Measurements from ENCODE around the gene RITA1. TPM values are rescaled to one million over a fixed set of nuclear protein-coding genes. Genes with fewer than 3 reads are reported as not detected.

Gene RITA1
- total and polyA plus RNA-seq, 4 donors: 10.6 to 18.1 (median 14.9) TPM

DNA sequence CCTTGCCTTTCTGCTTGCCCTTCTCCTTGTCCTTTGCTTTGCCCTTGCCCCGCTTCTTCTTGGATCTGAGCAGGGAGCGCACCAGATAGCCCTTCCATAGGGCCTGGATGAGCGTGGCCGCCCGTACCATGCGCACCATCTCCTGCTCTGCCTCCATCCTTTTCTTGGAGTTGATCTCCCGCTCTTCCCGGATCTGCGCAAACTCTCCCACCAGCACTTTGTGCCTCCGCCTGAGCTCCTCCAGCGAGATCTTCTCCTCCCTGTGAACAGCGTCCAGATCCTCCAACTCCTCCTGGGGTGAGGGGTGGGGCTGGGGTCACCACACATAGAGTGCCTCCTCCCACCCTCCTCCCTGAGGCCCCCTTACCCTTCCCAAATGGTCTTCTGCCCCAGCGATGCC is 10.1 kb downstream of the RITA1 start:
- TF ChIP-seq, protein P1, sequence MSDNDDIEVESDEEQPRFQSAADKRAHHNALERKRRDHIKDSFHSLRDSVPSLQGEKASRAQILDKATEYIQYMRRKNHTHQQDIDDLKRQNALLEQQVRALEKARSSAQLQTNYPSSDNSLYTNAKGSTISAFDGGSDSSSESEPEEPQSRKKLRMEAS (IDR thresholded peaks at IDR 0.05): no peak
- TF ChIP-seq NR2F2 (IDR thresholded peaks at IDR 0.05) (no peak), EGR1 (IDR thresholded peaks at IDR 0.05; ENCODE audit: low read depth in 2 of 2) (no peak), TAF1 (conservative IDR thresholded peaks at IDR 0.05) (no peak), RXRA (IDR thresholded peaks at IDR 0.05) (no peak), GABPA (IDR thresholded peaks at IDR 0.05 in 1 of 2, conservative IDR thresholded peaks at IDR 0.05 in 1 of 2) (no peak), YY1 (IDR thresholded peaks at IDR 0.05) (no peak), HNF4A (conservative IDR thresholded peaks at IDR 0.05) (no peak), JUND (IDR thresholded peaks at IDR 0.05) (no peak), FOXA2 (IDR thresholded peaks at IDR 0.05) (no peak), RAD21 (IDR thresholded peaks at IDR 0.05) (no peak), SP1 (IDR thresholded peaks at IDR 0.05) (no peak)
- TF ChIP-seq, protein P2, sequence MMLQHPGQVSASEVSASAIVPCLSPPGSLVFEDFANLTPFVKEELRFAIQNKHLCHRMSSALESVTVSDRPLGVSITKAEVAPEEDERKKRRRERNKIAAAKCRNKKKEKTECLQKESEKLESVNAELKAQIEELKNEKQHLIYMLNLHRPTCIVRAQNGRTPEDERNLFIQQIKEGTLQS (IDR thresholded peaks at IDR 0.05): no peak
- TF ChIP-seq, protein P3, sequence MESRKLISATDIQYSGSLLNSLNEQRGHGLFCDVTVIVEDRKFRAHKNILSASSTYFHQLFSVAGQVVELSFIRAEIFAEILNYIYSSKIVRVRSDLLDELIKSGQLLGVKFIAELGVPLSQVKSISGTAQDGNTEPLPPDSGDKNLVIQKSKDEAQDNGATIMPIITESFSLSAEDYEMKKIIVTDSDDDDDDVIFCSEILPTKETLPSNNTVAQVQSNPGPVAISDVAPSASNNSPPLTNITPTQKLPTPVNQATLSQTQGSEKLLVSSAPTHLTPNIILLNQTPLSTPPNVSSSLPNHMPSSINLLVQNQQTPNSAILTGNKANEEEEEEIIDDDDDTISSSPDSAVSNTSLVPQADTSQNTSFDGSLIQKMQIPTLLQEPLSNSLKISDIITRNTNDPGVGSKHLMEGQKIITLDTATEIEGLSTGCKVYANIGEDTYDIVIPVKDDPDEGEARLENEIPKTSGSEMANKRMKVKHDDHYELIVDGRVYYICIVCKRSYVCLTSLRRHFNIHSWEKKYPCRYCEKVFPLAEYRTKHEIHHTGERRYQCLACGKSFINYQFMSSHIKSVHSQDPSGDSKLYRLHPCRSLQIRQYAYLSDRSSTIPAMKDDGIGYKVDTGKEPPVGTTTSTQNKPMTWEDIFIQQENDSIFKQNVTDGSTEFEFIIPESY (IDR thresholded peaks at IDR 0.05): no peak
- TF ChIP-seq, protein P4, sequence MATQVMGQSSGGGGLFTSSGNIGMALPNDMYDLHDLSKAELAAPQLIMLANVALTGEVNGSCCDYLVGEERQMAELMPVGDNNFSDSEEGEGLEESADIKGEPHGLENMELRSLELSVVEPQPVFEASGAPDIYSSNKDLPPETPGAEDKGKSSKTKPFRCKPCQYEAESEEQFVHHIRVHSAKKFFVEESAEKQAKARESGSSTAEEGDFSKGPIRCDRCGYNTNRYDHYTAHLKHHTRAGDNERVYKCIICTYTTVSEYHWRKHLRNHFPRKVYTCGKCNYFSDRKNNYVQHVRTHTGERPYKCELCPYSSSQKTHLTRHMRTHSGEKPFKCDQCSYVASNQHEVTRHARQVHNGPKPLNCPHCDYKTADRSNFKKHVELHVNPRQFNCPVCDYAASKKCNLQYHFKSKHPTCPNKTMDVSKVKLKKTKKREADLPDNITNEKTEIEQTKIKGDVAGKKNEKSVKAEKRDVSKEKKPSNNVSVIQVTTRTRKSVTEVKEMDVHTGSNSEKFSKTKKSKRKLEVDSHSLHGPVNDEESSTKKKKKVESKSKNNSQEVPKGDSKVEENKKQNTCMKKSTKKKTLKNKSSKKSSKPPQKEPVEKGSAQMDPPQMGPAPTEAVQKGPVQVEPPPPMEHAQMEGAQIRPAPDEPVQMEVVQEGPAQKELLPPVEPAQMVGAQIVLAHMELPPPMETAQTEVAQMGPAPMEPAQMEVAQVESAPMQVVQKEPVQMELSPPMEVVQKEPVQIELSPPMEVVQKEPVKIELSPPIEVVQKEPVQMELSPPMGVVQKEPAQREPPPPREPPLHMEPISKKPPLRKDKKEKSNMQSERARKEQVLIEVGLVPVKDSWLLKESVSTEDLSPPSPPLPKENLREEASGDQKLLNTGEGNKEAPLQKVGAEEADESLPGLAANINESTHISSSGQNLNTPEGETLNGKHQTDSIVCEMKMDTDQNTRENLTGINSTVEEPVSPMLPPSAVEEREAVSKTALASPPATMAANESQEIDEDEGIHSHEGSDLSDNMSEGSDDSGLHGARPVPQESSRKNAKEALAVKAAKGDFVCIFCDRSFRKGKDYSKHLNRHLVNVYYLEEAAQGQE (IDR thresholded peaks at IDR 0.05): no peak
- Histone ChIP-seq H3K27ac (ENCODE audit: low read depth in 1 of 2, low read length in 2 of 2) (no peak overlapping the region), H3K4me1 (ENCODE audit: control insufficient read depth in 4 of 4, insufficient read depth in 4 of 4, low read length in 3 of 4) (peaks cover 0 to 5% (median 2%) of the 10 kb centered on the region in 4 donors), H3K9ac (ENCODE audit: low read depth in 1 of 2, low read length in 2 of 2) (no peak overlapping the region), H3K9me3 (ENCODE audit: control insufficient read depth in 4 of 4, low read length in 3 of 4) (no peaks in the 10 kb centered on the region), H3K36me3 (ENCODE audit: control insufficient read depth in 4 of 4, insufficient read depth in 3 of 4, low read depth in 1 of 4, low read length in 3 of 4) (peaks cover 7 to 20% (median 9%) of the 10 kb centered on the region in 4 donors), H3K4me3 (ENCODE audit: low read depth in 1 of 3, low read length in 3 of 3) (no peak overlapping the region), H3K27me3 (ENCODE audit: control insufficient read depth in 4 of 4, insufficient read depth in 4 of 4, low read length in 3 of 4) (no peaks in the 10 kb centered on the region)
- DNase-seq (ENCODE audit: low spot score): no peak
- 96% methylated on average over 13 of the region's 13 CpGs for WGBS

DNA sequence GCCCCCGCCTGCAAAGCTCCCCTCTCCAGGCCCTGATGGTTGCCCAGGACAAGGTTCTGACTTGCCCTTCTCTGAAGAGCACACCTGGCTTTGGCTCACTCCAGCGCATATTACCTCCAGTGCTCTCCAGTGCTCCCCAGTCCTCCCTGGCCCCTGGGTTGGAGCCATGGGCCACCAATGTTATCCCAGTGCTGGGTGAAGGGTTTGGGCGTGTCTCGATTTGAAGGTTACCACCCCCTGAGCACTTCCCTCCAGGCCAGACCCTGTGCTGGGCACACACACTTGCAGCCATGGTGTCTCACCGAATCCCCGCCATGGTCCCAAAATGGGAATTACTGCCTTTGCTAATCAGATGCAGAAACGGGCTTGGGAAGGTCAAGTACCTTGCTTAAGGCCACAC is 11.1 kb downstream of the RITA1 start:
- Histone ChIP-seq H3K4me1 (ENCODE audit: control insufficient read depth in 4 of 4, insufficient read depth in 4 of 4, low read length in 3 of 4) (peaks cover 0 to 5% (median 2%) of the 10 kb centered on the region in 4 donors), H3K27ac (ENCODE audit: low read depth in 1 of 2, low read length in 2 of 2) (no peak overlapping the region), H3K36me3 (ENCODE audit: control insufficient read depth in 4 of 4, insufficient read depth in 3 of 4, low read depth in 1 of 4, low read length in 3 of 4) (peaks cover 4 to 10% (median 7%) of the 10 kb centered on the region in 4 donors), H3K9ac (ENCODE audit: low read depth in 1 of 2, low read length in 2 of 2) (no peak overlapping the region), H3K9me3 (ENCODE audit: control insufficient read depth in 4 of 4, low read length in 3 of 4) (no peaks in the 10 kb centered on the region), H3K4me3 (ENCODE audit: low read depth in 1 of 3, low read length in 3 of 3) (no peak overlapping the region), H3K27me3 (ENCODE audit: control insufficient read depth in 4 of 4, insufficient read depth in 4 of 4, low read length in 3 of 4) (no peaks in the 10 kb centered on the region)
- TF ChIP-seq EGR1 (IDR thresholded peaks at IDR 0.05; ENCODE audit: low read depth in 2 of 2) (no peak), HNF4A (conservative IDR thresholded peaks at IDR 0.05) (no peak), FOXA1 (IDR thresholded peaks at IDR 0.05) (no peak), TAF1 (conservative IDR thresholded peaks at IDR 0.05) (no peak), GABPA (IDR thresholded peaks at IDR 0.05 in 1 of 2, conservative IDR thresholded peaks at IDR 0.05 in 1 of 2) (no peak)
- TF ChIP-seq, protein P2 (IDR thresholded peaks at IDR 0.05): no peak
- WGBS: 67% methylated on average over 7 of the region's 7 CpGs
- no peak for DNase-seq (ENCODE audit: low spot score)
